GM12878 (cell line): Measurements from ENCODE around the gene PDCD1LG2. TPM values are rescaled to one million over a fixed set of nuclear protein-coding genes. Genes with fewer than 3 reads are reported as not detected.

Experiments used
- ATAC-seq: fragments of 200-7000 bp; cut with Tn5 transposase; 3 replicates; pipeline ENCODE4 v1.9.1; 2020; ENCODE audit warnings: mild to moderate bottlenecking, moderate library complexity
- BruUV-seq: library from RNA; stranded (reverse); fragments of 400-500 nt; replicated peaks from 2 replicates; lab custom pipeline; 2021; lab: Mats Ljungman, UMichigan
- CTCF ChIA-PET: fragments of 300-600 bp; sonication (Branson Sonifier 250); formaldehyde crosslinking; extraction: SDS; loops from one replicate; lab custom pipeline; 2021; ENCODE audit warnings: inconsistent platforms; lab: Yijun Ruan, JAX
- POLR2A ChIA-PET: fragments of 350-600 bp; formaldehyde crosslinking; extraction: SDS; loops from one replicate; lab custom pipeline; 2021; ENCODE audit warnings: inconsistent platforms; lab: Charles Lee
- RAD21 ChIA-PET: fragments of 300-600 bp; sonication (Branson Sonifier 250); formaldehyde crosslinking; loops from one replicate; lab custom pipeline; 2023; ENCODE audit warnings: antibody characterized with exemption; ENCODE audit not compliant: unreplicated experiment; lab: Charles Lee
- SMC1A ChIA-PET: fragments of 300-600 bp; sonication (Branson Sonifier 250); formaldehyde crosslinking; loops from one replicate; lab custom pipeline; 2023; ENCODE audit not compliant: unreplicated experiment, uncharacterized antibody; lab: Charles Lee
- DNase-seq: peaks from one replicate; pipeline ENCODE4 v3.0.0-alpha.2; 2011; ENCODE audit warnings: low read depth, low spot score
- FAIRE-seq: peaks from 3 replicates; lab custom pipeline; 2011; peaks lifted over from hg19 to GRCh38; lab: Jason Lieb, UNC
- H2AFZ ChIP-seq: 2 replicates; pipeline ENCODE4 v1.6.0; 2011; ENCODE audit warnings: low read depth, low read length, control low read depth; ENCODE audit not compliant: control insufficient read depth
- H3K27ac ChIP-seq: 2 replicates; pipeline ENCODE4 v1.5.1; 2011; ENCODE audit warnings: control low read depth; ENCODE audit not compliant: control insufficient read depth, insufficient read depth
- H3K27me3 ChIP-seq, 2 experiments: replicated peaks in 1 of 2; 2 replicates each; pipeline versions ENCODE4 v1.6.0 to v1.6.1; 2011; ENCODE audit warnings: low read length in 1 of 2; ENCODE audit not compliant: control insufficient read depth in 2 of 2, insufficient read depth in 2 of 2
- H3K36me3 ChIP-seq, 2 experiments: 2 replicates each; pipeline ENCODE4 v1.5.1; 2011; ENCODE audit warnings: low read length in 1 of 2; ENCODE audit not compliant: control insufficient read depth in 2 of 2, insufficient read depth in 2 of 2
- H3K4me1 ChIP-seq: 2 replicates; pipeline ENCODE4 v1.6.1; 2011; ENCODE audit warnings: mild to moderate bottlenecking, low read length, moderate library complexity, mixed read lengths; ENCODE audit not compliant: control insufficient read depth, insufficient read depth
- H3K4me2 ChIP-seq: 2 replicates; pipeline ENCODE4 v1.6.0; 2011; ENCODE audit warnings: control low read depth; ENCODE audit not compliant: control insufficient read depth, insufficient read depth
- H3K4me3 ChIP-seq: fragments of 200-600 bp; sonication (generic); 2 replicates; pipeline ENCODE4 v1.5.1; 2016
- H3K79me2 ChIP-seq: 2 replicates; pipeline ENCODE4 v1.6.0; 2011; ENCODE audit warnings: low read length; ENCODE audit not compliant: control insufficient read depth, insufficient read depth
- H3K9ac ChIP-seq: 2 replicates; pipeline ENCODE4 v1.8.0; 2011; ENCODE audit warnings: low read length, control low read depth, mixed read lengths; ENCODE audit not compliant: control insufficient read depth, insufficient read depth
- H3K9me3 ChIP-seq: replicated peaks from 3 replicates; pipeline ENCODE4 v1.5.1; 2011; ENCODE audit warnings: mild to moderate bottlenecking, low read length; ENCODE audit not compliant: control insufficient read depth, insufficient read depth
- H4K20me1 ChIP-seq: 2 replicates; pipeline ENCODE4 v1.6.0; 2011; ENCODE audit not compliant: control insufficient read depth, insufficient read depth
- SPI1 ChIP-seq: IDR thresholded peaks from 2 replicates; pipeline ENCODE4 v1.6.1; 2011; ENCODE audit warnings: low read depth, mild to moderate bottlenecking, low read length, moderate library complexity, borderline replicate concordance; ENCODE audit not compliant: insufficient read depth
- ZSCAN29 ChIP-seq: fragments of 450-650 bp; IDR thresholded peaks from 2 replicates; pipeline ENCODE4 v1.6.1; 2017; ENCODE audit warnings: mild to moderate bottlenecking, moderate library complexity
- WGBS: methylation state at CpG from one replicate; pipeline ENCODE4 v1.1.6; 2016; ENCODE audit warnings: low lambda C conversion rate; ENCODE audit not compliant: insufficient replicate concordance, insufficient coverage; ENCODE audit errors: missing lambda C conversion rate; 5-methylcytosine and 5-hydroxymethylcytosine counted together
- in situ Hi-C: fragments of 300-500 bp; cut with MboI; formaldehyde crosslinking; loops from 9 replicates; pipeline ENCODE4 v1.14.3; 2018; ENCODE audit warnings: mixed read lengths
- intact Hi-C: fragments of 100-400 bp; cut with micrococcal nuclease; formaldehyde crosslinking; loops from one replicate; pipeline ENCODE4 v1.14.2; 2022; ENCODE audit not compliant: unreplicated experiment
- polyA plus RNA-seq, 11 experiments: library from polyadenylated mRNA; depleted of rRNA in 4 of 11; unstranded in 6 of 11; stranded (reverse) in 5 of 11; fragments of >200 nt; fragmentation: Nextera tagmentation in 4 of 11; fragmentation: Illumina TruSeq in 1 of 11; extraction: Ambion mirVana in 4 of 11; extraction: Trizol in 1 of 11; gene quantifications; 1 replicate in 1 of 11; 2 replicates in 10 of 11; pipeline versions ENCODE4 v1.2.1 to v1.2.3, GENCODE V29; 2011 to 2016; ENCODE audit warnings: inconsistent platforms in 2 of 11, missing spikeins in 2 of 11, low read depth in 1 of 11
- total RNA-seq, 4 experiments: library from RNA; depleted of rRNA in 3 of 4; stranded (reverse); fragments of >200 nt in 3 of 4; fragmentation: Illumina TruSeq in 1 of 4; extraction: Trizol in 1 of 4; gene quantifications; 2 replicates each; pipeline versions ENCODE4 v1.2.1 to v1.2.3, GENCODE V29; 2013 to 2021

PDCD1LG2 gene
- total and polyA plus RNA-seq, 10 of the 15 experiments (the other 5 are each of a cell fraction or from before 2014, with no cell fraction given) = 1.5 to 37.3 (median 3.0) TPM

- BruUV-seq = no TSS peak
- in situ Hi-C loops = no loop called here
- RAD21 ChIA-PET = interaction anchor here (1.8 to 2.3 kb wide), 2 partner anchors 8 to 46 kb away, joined by 4 to 8 read pairs; no protein-coding TSS in a partner anchor
- H3K4me3 ChIP-seq = no peak overlapping the region
- no peak overlapping the region for H3K27ac ChIP-seq
- DNase-seq (no peak), FAIRE-seq (no peak), ATAC-seq (no peak)
- POLR2A ChIA-PET = interaction anchor here (0.8 to 1.3 kb wide), 4 partner anchors 10 to 96 kb away, joined by 3 to 7 read pairs (median 4); partner anchors contain the start of gene PDCD1LG2
- intact Hi-C loops = no loop called here
- H3K4me2 ChIP-seq = no peak overlapping the region
- H3K36me3 ChIP-seq = no peaks in the 10 kb centered on the region; a peak in 1 of 4 replicates
- no peaks in the 10 kb centered on the region for H3K9me3 ChIP-seq
- peaks cover 9% of the 10 kb centered on the region for H3K4me1 ChIP-seq
- no peaks in the 10 kb centered on the region for H3K27me3 ChIP-seq
- no peaks in the 10 kb centered on the region for H4K20me1 ChIP-seq
- no peak overlapping the region for H3K9ac ChIP-seq
- 89% methylated on average over 9 of the region's 9 CpGs for WGBS
- no peaks in the 10 kb centered on the region for H3K79me2 ChIP-seq
- SMC1A ChIA-PET = interaction anchor here (0.9 to 2.1 kb wide), 14 partner anchors 9 to 98 kb away, joined by 3 to 11 read pairs (median 4); partner anchors contain the start of genes CD274 and PDCD1LG2
- H2AFZ ChIP-seq = no peak overlapping the region
- CTCF ChIA-PET = interaction anchor here (1.0 to 3.1 kb wide), 4 partner anchors 8 to 112 kb away, joined by 3 to 14 read pairs (median 6); no protein-coding TSS in a partner anchor
- TF ChIP-seq SPI1 (peak; percentile 8; the same call in 1 of the 2 replicates), ZSCAN29 (no peak)
Measured at GRCh38 chr9:5488221-5489008, 21.9 kb upstream of the PDCD1LG2 start.
